Smooth muscle cell (in vitro differentiated cells): Measurements from ENCODE around the gene LSP1. TPM values are rescaled to one million over a fixed set of nuclear protein-coding genes. Genes with fewer than 3 reads are reported as not detected.
A peak's percentile ranks its signal among the peaks of the same experiment; 100 is the strongest.

Experiments
- DNase-seq: peaks from one replicate; lab custom pipeline; 2025; ENCODE audit not compliant: unreplicated experiment; lab: John Stamatoyannopoulos, UW
- H2AFZ ChIP-seq: fragments of 200-600 bp; sonication (generic); 2 replicates; pipeline ENCODE4 v1.6.0; 2016; ENCODE audit warnings: antibody characterized with exemption, low read depth, mild to moderate bottlenecking
- H3F3A ChIP-seq: fragments of 200-600 bp; sonication (generic); 2 replicates; pipeline ENCODE4 v1.6.0; 2017; ENCODE audit warnings: antibody characterized with exemption, low read depth
- H3K27ac ChIP-seq: fragments of 200-600 bp; sonication (generic); 2 replicates; pipeline ENCODE4 v1.5.1; 2016; ENCODE audit warnings: low read depth, mild to moderate bottlenecking
- H3K27me3 ChIP-seq: fragments of 200-600 bp; sonication (generic); 2 replicates; pipeline ENCODE4 v1.6.1; 2016; ENCODE audit warnings: low read depth, mild to moderate bottlenecking
- H3K36me3 ChIP-seq: fragments of 200-600 bp; sonication (generic); 2 replicates; pipeline ENCODE4 v1.5.1; 2016; ENCODE audit warnings: low read depth
- H3K4me1 ChIP-seq: fragments of 200-600 bp; sonication (generic); 2 replicates; pipeline ENCODE4 v1.5.1; 2016; ENCODE audit warnings: low read depth
- H3K4me2 ChIP-seq: fragments of 200-600 bp; sonication (generic); 2 replicates; pipeline ENCODE4 v1.6.0; 2016; ENCODE audit warnings: mild to moderate bottlenecking
- H3K4me3 ChIP-seq: fragments of 200-600 bp; sonication (generic); 2 replicates; pipeline ENCODE4 v1.5.1; 2016; ENCODE audit warnings: mild to moderate bottlenecking
- H3K79me2 ChIP-seq: fragments of 200-600 bp; sonication (generic); 2 replicates; pipeline ENCODE4 v1.6.0; 2016; ENCODE audit warnings: low read depth, mild to moderate bottlenecking
- H3K9ac ChIP-seq: fragments of 200-600 bp; sonication (generic); 2 replicates; pipeline ENCODE4 v1.6.0; 2016; ENCODE audit warnings: low read depth
- H3K9me3 ChIP-seq: fragments of 200-600 bp; sonication (generic); replicated peaks from 2 replicates; pipeline ENCODE4 v1.5.1; 2016; ENCODE audit warnings: low read depth
- H4K20me1 ChIP-seq: fragments of 200-600 bp; sonication (generic); 2 replicates; pipeline ENCODE4 v1.6.0; 2016; ENCODE audit warnings: low read depth
- WGBS: methylation state at CpG from one replicate; pipeline ENCODE4 v1.1.7; 2016; ENCODE audit warnings: low lambda C conversion rate; 5-methylcytosine and 5-hydroxymethylcytosine counted together
- polyA plus RNA-seq: library from polyadenylated mRNA; unstranded; fragments of >200 nt; fragmentation: Nextera tagmentation; extraction: Ambion mirVana; gene quantifications from 2 replicates; pipeline ENCODE4 v1.2.1, GENCODE V29; 2016
- total RNA-seq: library from RNA; depleted of rRNA; stranded (reverse); fragments of >200 nt; gene quantifications from 2 replicates; pipeline ENCODE4 v1.2.3, GENCODE V29; 2014
- TF ChIP-seq, protein P1 (sequence below): fragments of 200-600 bp; sonication (generic); IDR thresholded peaks from 2 replicates; pipeline ENCODE4 v1.5.1; 2017; ENCODE audit warnings: borderline replicate concordance, mild to moderate bottlenecking, antibody characterized with exemption; ENCODE audit not compliant: insufficient read depth, poor library complexity, severe bottlenecking

The LSP1 gene
- total and polyA plus RNA-seq, 2 experiments from 2014 or later, result 2.1 to 13.7 TPM

DNA sequence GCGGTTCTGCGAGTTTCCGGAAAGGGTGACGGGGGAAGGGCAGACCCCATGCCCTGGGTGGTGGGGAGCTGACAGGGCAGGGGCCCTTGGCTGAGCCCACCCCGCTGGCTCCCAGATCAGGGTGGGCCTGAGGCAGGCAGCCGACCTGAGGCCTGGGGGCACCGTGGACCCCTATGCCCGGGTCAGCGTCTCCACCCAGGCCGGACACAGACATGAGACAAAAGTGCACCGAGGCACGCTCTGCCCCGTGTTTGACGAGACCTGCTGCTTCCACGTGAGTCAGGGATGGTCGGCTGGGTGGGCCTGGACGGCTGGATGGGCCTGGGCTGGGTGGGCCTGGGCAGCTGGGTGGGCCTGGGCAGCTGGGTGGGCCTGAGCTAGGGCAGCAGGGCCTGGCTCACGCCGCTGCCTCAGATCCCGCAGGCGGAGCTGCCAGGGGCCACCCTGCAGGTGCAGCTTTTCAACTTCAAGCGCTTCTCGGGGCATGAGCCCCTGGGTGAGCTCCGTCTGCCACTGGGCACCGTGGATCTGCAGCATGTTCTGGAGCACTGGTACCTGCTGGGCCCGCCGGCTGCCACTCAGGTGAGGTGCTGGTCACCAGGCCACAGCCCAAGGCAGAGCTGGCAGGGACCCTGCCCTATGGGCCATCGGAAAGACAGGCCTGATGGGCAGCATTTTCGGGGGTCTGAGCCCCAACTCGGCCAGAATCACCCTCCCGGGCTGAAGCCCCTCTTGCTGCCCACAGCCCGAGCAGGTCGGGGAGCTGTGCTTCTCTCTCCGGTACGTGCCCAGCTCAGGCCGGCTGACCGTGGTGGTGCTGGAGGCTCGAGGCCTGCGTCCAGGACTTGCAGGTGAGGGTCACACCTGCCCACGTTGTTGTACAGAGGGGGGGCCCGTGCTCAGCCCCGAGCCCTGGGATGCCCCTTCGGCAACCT, 16.6 kb upstream of the LSP1 start:
- Histone ChIP-seq H3K27ac (no peak overlapping the region), H2AFZ (no peak overlapping the region), H3K4me3 (no peak overlapping the region), H3K27me3 (no peaks in the 10 kb centered on the region), H3K4me1 (peaks cover 16% of the 10 kb centered on the region), H4K20me1 (no peaks in the 10 kb centered on the region), H3K9me3 (no peaks in the 10 kb centered on the region), H3K79me2 (no peaks in the 10 kb centered on the region), H3K36me3 (no peaks in the 10 kb centered on the region), H3K9ac (no peak overlapping the region), H3F3A (no peaks in the 10 kb centered on the region), H3K4me2 (no peak overlapping the region)
- DNase-seq, result no peak
- 93% methylated on average over 34 of the region's 43 CpGs for WGBS
- TF ChIP-seq, protein P1, sequence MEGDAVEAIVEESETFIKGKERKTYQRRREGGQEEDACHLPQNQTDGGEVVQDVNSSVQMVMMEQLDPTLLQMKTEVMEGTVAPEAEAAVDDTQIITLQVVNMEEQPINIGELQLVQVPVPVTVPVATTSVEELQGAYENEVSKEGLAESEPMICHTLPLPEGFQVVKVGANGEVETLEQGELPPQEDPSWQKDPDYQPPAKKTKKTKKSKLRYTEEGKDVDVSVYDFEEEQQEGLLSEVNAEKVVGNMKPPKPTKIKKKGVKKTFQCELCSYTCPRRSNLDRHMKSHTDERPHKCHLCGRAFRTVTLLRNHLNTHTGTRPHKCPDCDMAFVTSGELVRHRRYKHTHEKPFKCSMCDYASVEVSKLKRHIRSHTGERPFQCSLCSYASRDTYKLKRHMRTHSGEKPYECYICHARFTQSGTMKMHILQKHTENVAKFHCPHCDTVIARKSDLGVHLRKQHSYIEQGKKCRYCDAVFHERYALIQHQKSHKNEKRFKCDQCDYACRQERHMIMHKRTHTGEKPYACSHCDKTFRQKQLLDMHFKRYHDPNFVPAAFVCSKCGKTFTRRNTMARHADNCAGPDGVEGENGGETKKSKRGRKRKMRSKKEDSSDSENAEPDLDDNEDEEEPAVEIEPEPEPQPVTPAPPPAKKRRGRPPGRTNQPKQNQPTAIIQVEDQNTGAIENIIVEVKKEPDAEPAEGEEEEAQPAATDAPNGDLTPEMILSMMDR, result no peak

DNA sequence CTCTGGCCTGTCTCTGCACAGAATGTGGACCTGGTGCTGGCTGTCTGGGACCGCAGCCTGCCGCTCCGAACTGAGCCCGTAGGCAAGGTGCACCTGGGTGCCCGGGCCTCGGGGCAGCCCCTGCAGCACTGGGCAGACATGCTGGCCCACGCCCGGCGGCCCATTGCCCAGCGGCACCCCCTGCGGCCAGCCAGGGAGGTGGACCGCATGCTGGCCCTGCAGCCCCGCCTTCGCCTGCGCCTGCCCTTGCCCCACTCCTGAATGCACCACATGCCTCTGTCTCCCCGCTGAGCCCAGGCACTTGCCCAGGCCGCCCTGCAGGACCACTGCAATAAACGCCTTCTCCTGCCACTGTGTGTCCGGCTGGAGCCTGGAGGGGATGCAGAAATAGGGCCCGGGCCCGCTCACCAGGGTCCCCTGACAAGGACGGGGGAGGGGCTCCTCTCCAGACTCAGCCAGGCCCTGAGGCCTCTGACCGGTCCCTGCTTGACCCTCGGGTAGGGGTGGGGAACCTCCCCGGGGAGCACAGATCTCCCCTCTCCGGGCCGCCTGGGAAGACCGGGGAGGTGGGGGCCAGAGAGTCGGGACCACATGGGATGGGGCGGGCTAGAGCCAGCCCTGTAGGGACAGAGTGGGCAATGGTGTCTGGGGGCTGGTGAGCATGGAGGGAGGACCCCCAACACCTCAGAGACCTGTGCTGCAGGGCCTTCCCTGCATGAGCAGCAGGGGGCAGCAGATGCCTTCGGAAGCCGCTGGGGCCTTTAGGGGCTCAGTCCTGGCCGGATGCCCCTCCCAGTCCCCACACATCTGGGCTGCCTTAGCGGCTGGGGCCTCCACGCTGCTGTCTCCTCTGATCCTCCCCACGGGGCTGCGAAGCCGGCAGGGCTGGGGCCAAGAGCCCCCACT, 15.5 kb upstream of the LSP1 start:
- WGBS, result 67% methylated on average over 38 of the region's 38 CpGs
- Histone ChIP-seq H3F3A (no peaks in the 10 kb centered on the region), H3K4me2 (peak overlapping the region; percentile 48), H3K4me1 (peaks cover 16% of the 10 kb centered on the region), H3K36me3 (no peaks in the 10 kb centered on the region), H4K20me1 (no peaks in the 10 kb centered on the region), H3K27ac (no peak overlapping the region), H2AFZ (no peak overlapping the region), H3K9me3 (no peaks in the 10 kb centered on the region), H3K9ac (no peak overlapping the region), H3K27me3 (no peaks in the 10 kb centered on the region), H3K4me3 (no peak overlapping the region), H3K79me2 (no peaks in the 10 kb centered on the region)
- TF ChIP-seq, protein P1, result peak; percentile 87
- DNase-seq, result peak; percentile 41

DNA sequence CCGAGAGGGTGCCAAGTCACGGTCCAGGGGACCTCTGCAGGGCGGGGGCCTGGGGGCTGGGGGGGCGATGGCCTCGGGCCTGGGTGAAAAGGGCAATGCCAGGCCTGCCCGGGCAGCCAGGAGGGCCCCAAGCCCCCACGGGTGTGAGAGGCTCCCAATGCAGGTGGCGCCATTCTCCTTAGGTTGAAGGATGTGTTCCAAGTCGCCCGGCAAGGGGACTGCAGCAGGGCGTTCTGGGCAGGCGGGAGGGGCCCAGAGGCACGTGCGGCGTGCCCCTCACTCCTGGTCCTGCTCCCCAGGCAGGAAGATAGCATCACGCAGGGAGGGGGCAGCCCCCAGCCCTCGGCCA, 14.8 kb upstream of the LSP1 start:
- H3K4me3 ChIP-seq, result no peak overlapping the region
- H3F3A ChIP-seq, result no peaks in the 10 kb centered on the region
- no peaks in the 10 kb centered on the region for H3K27me3 ChIP-seq
- no peak overlapping the region for H2AFZ ChIP-seq
- no peak overlapping the region for H3K27ac ChIP-seq
- no peak for DNase-seq
- H3K9me3 ChIP-seq, result no peaks in the 10 kb centered on the region
- H3K36me3 ChIP-seq, result no peaks in the 10 kb centered on the region
- 73% methylated on average over 15 of the region's 17 CpGs for WGBS
- H3K4me1 ChIP-seq, result peaks cover 10% of the 10 kb centered on the region
- H3K9ac ChIP-seq, result no peak overlapping the region
- TF ChIP-seq, protein P1, result no peak
- no peaks in the 10 kb centered on the region for H4K20me1 ChIP-seq
- H3K4me2 ChIP-seq, result peak overlapping the region; percentile 48
- H3K79me2 ChIP-seq, result no peaks in the 10 kb centered on the region
